OCI-LY1 (cell line): Measurements from ENCODE around the gene ARHGAP25.
A peak's percentile ranks its signal among the peaks of the same experiment; 100 is the strongest.

Experiments used
- CTCF ChIP-seq: fragments of 200-600 bp; sonication (generic), shearing (Covaris generic); IDR thresholded peaks from 2 replicates; pipeline ENCODE4 v1.5.1; 2017; ENCODE audit warnings: mild to moderate bottlenecking, antibody characterized with exemption, low read length, moderate library complexity, mixed read lengths
- EZH2 ChIP-seq: fragments of 200-600 bp; sonication (generic), shearing (Covaris generic); IDR thresholded peaks from 2 replicates; pipeline ENCODE4 v1.8.0; 2017; ENCODE audit warnings: borderline replicate concordance, mixed run types, mild to moderate bottlenecking, antibody characterized with exemption, low read length, moderate library complexity, mixed read lengths

- TF ChIP-seq CTCF, result peak; percentile 68
- TF ChIP-seq EZH2, result no peak
These were observed 104.7 kb downstream of the ARHGAP25 start for GRCh38 chr2:68839260-68839833.
